Measurements from ENCODE around the gene PANK4.

GRCh38 chr1:2508180-2508579 is 18.2 kb downstream of the PANK4 start:
- TF ChIP-seq CTCF (conservative IDR thresholded peaks at IDR 0.05 in 1 of 2, IDR thresholded peaks at IDR 0.05 in 1 of 2; ENCODE audit: extremely low read depth in 1 of 2, insufficient read depth in 1 of 2, low read depth in 1 of 2, low read length in 2 of 2), result no peak
- TF ChIP-seq EZH2 (IDR thresholded peaks at IDR 0.05; ENCODE audit: borderline replicate concordance, low read length), result no peak
